A549 (cell line): ENCODE results near the gene SEC31A. TPM values are rescaled to one million over a fixed set of nuclear protein-coding genes. Genes with fewer than 3 reads are reported as not detected.
"Not testable (repeated sequence)": the region's sequence is repeated elsewhere in the genome, so short reads cannot be mapped to it uniquely, and the experiment has no call there.

Experiments used
- ATAC-seq, 2 experiments: fragments of 200-7000 bp in 1 of 2; fragments of >200 bp in 1 of 2; cut with Nextera tagmentation in 1 of 2; cut with Tn5 transposase in 1 of 2; 3 replicates each; pipeline versions ENCODE4 v1.8.0 to v1.9.1; 2018 to 2020; ENCODE audit warnings: mild to moderate bottlenecking in 1 of 2, moderate library complexity in 1 of 2
- CTCF ChIA-PET: fragments of 300-600 bp; sonication (Branson Sonifier 250); formaldehyde crosslinking; extraction: SDS; loops from one replicate; lab custom pipeline; 2021; ENCODE audit warnings: antibody characterized with exemption, inconsistent platforms; lab: Yijun Ruan, JAX
- POLR2A ChIA-PET: fragments of 350-600 bp; formaldehyde crosslinking; extraction: SDS; loops from one replicate; lab custom pipeline; 2021; ENCODE audit warnings: antibody characterized with exemption, inconsistent platforms; lab: Yijun Ruan, JAX
- DNase-seq, 2 experiments: peaks; one replicate each; pipeline versions ENCODE4 v3.0.0 to v3.0.0-alpha.2; 2011 to 2016; ENCODE audit warnings: low read depth in 1 of 2, low spot score in 1 of 2
- FAIRE-seq: peaks from 2 replicates; lab custom pipeline; 2011; peaks lifted over from hg19 to GRCh38; lab: Jason Lieb, UNC
- H3K27ac ChIP-seq, 2 experiments: fragments of >200 bp; sonication (Bioruptor Twin); formaldehyde crosslinking; 3 replicates each; pipeline ENCODE4 v1.5.1; 2016 to 2017
- H3K4me1 ChIP-seq: fragments of >200 bp; sonication (Bioruptor Twin); formaldehyde crosslinking; 3 replicates; pipeline ENCODE4 v1.6.1; 2016
- H3K4me2 ChIP-seq: fragments of >200 bp; sonication (Bioruptor Twin); formaldehyde crosslinking; 3 replicates; pipeline ENCODE4 v1.6.1; 2016
- H3K4me3 ChIP-seq: fragments of >200 bp; sonication (Bioruptor Twin); formaldehyde crosslinking; 3 replicates; pipeline ENCODE4 v1.5.1; 2016
- H3K9me3 ChIP-seq: fragments of >200 bp; sonication (Bioruptor Twin); formaldehyde crosslinking; 3 replicates; pipeline ENCODE4 v1.6.1; 2016
- CHD2 ChIP-seq: fragments of 150-350 bp; IDR thresholded peaks from 2 replicates; pipeline ENCODE4 v1.6.1; 2014; ENCODE audit warnings: low read length; ENCODE audit not compliant: partially characterized antibody
- CHD4 ChIP-seq: fragments of 200-600 bp; sonication (generic); IDR thresholded peaks from 2 replicates; pipeline ENCODE4 v1.6.1; 2016; ENCODE audit warnings: antibody characterized with exemption, mild to moderate bottlenecking, borderline replicate concordance
- CTCF ChIP-seq: fragments of >200 bp; sonication (Bioruptor Twin); formaldehyde crosslinking; IDR thresholded peaks from 3 replicates; pipeline ENCODE4 v1.5.1; 2016
- EHMT2 ChIP-seq: fragments of 200-600 bp; sonication (generic); IDR thresholded peaks from 2 replicates; pipeline ENCODE4 v1.6.1; 2016; ENCODE audit warnings: antibody characterized with exemption, low read depth, mild to moderate bottlenecking, moderate library complexity
- ELK1 ChIP-seq: fragments of 150-350 bp; IDR thresholded peaks from 2 replicates; pipeline ENCODE4 v1.6.1; 2014; ENCODE audit warnings: low read depth, mild to moderate bottlenecking, low read length
- FOSB ChIP-seq: fragments of 250-450 bp; sonication (Bioruptor Pico); IDR thresholded peaks from 2 replicates; pipeline ENCODE4 v1.5.0; 2020; ENCODE audit warnings: mild to moderate bottlenecking, moderate library complexity
- HEYL ChIP-seq: fragments of 250-450 bp; sonication (Bioruptor Pico); IDR thresholded peaks from 2 replicates; pipeline ENCODE4 v1.8.0; 2021; ENCODE audit warnings: mild to moderate bottlenecking, moderate library complexity
- HOXB13 ChIP-seq: fragments of 250-450 bp; sonication (Bioruptor Pico); IDR thresholded peaks from 2 replicates; pipeline ENCODE4 v1.5.0; 2020; ENCODE audit warnings: low read depth, mild to moderate bottlenecking, moderate library complexity
- HOXB5 ChIP-seq: fragments of 250-450 bp; sonication (Bioruptor Pico); IDR thresholded peaks from 2 replicates; pipeline ENCODE4 v1.5.0; 2020; ENCODE audit warnings: mild to moderate bottlenecking, moderate library complexity
- JUN ChIP-seq, 2 experiments: fragments of >200 bp; sonication (Bioruptor Twin); formaldehyde crosslinking; IDR thresholded peaks; 2 replicates in 1 of 2; 3 replicates in 1 of 2; pipeline ENCODE4 v1.6.1; 2016 to 2017
- MAFK ChIP-seq: fragments of 450-650 bp; IDR thresholded peaks from 2 replicates; pipeline ENCODE4 v1.6.1; 2014; ENCODE audit not compliant: partially characterized antibody
- NFE2L2 ChIP-seq: fragments of 150-350 bp; conservative IDR thresholded peaks from 2 replicates; pipeline ENCODE4 v1.6.1; 2014; ENCODE audit warnings: low read length
- NPAS2 ChIP-seq: fragments of 250-450 bp; sonication (Bioruptor Pico); IDR thresholded peaks from 2 replicates; pipeline ENCODE4 v1.8.0; 2022; ENCODE audit warnings: mild to moderate bottlenecking, moderate library complexity, borderline replicate concordance
- PHF8 ChIP-seq: fragments of 200-600 bp; sonication (generic); IDR thresholded peaks from 2 replicates; pipeline ENCODE4 v1.6.1; 2016; ENCODE audit warnings: low read depth, mild to moderate bottlenecking, antibody characterized with exemption, moderate library complexity, borderline replicate concordance
- POLR2AphosphoS2 ChIP-seq: conservative IDR thresholded peaks from 2 replicates; pipeline ENCODE4 v1.6.1; 2012; ENCODE audit warnings: low read length, improper control_type of control experiment, inconsistent platforms
- REST ChIP-seq: fragments of 200-600 bp; sonication (generic); IDR thresholded peaks from 2 replicates; pipeline ENCODE4 v1.6.1; 2016; ENCODE audit warnings: antibody characterized with exemption, mild to moderate bottlenecking, moderate library complexity
- RNF2 ChIP-seq: fragments of 200-600 bp; sonication (generic); IDR thresholded peaks from 2 replicates; pipeline ENCODE4 v1.6.1; 2016; ENCODE audit warnings: low read depth, mild to moderate bottlenecking, antibody characterized with exemption, moderate library complexity, borderline replicate concordance
- SREBF2 ChIP-seq: fragments of 450-650 bp; IDR thresholded peaks from 2 replicates; pipeline ENCODE4 v1.6.1; 2014; ENCODE audit warnings: mild to moderate bottlenecking, moderate library complexity
- ZNF302 ChIP-seq: fragments of 250-450 bp; sonication (Bioruptor Pico); IDR thresholded peaks from 2 replicates; pipeline ENCODE4 v1.9.0; 2021; ENCODE audit warnings: inconsistent platforms, mild to moderate bottlenecking, moderate library complexity
- WGBS: methylation state at CpG from one replicate; pipeline ENCODE4 v1.1.6; 2017; ENCODE audit errors: missing lambda C conversion rate; 5-methylcytosine and 5-hydroxymethylcytosine counted together
- polyA plus RNA-seq, 4 experiments: library from polyadenylated mRNA; depleted of rRNA in 3 of 4; stranded (reverse); fragments of >200 nt; fragmentation: RNase III in 1 of 4; extraction: RNeasy Plus Mini Kit Qiagen cat#74134 plus additional on column Dnase treatment in 1 of 4; gene quantifications; 2 replicates in 3 of 4; 3 replicates in 1 of 4; pipeline ENCODE4 v1.2.3, GENCODE V29; 2011 to 2017

The SEC31A gene
- polyA plus RNA-seq, 2 of the 4 experiments (the other 2 are of a cell fraction) = 67.8 to 127 TPM

- H3K4me3 ChIP-seq, H3K4me1 ChIP-seq, H3K27ac ChIP-seq, H3K9me3 ChIP-seq, FAIRE-seq, POLR2A ChIA-PET, ATAC-seq, H3K4me2 ChIP-seq, DNase-seq, CTCF ChIA-PET: not testable (repeated sequence)
- WGBS = 86% methylated on average over 6 of the region's 6 CpGs
These were observed 74.1 kb downstream of the SEC31A start for GRCh38 chr4:82816874-82817273.

GRCh38 chr4:82814034-82814433 is 76.9 kb downstream of the SEC31A start:
- no peak for TF ChIP-seq POLR2AphosphoS2
- TF ChIP-seq CHD4 = no peak
- no peak for TF ChIP-seq SREBF2
- TF ChIP-seq HOXB13 (CRISPR knock-in tag) = no peak
- TF ChIP-seq JUN (IDR thresholded peaks at IDR 0.05) = no peak
- no peak for TF ChIP-seq PHF8
- no peak for TF ChIP-seq HOXB5 (CRISPR knock-in tag)
- TF ChIP-seq NFE2L2 = no peak
- TF ChIP-seq RNF2 = no peak
- no peak for TF ChIP-seq FOSB
- no peak for TF ChIP-seq MAFK
- no peak for TF ChIP-seq EHMT2
- no peak for TF ChIP-seq HEYL
- no peak for TF ChIP-seq ELK1
- TF ChIP-seq CTCF = no peak
- TF ChIP-seq CHD2 = no peak
- TF ChIP-seq NPAS2 = no peak
- no peaks in the 10 kb centered on the region for H3K9me3 ChIP-seq
- DNase-seq (no peak), ATAC-seq (no peak), FAIRE-seq (no peak)
- H3K4me2 ChIP-seq = no peak overlapping the region
- ChIA-PET CTCF (no interaction called here), POLR2A (no interaction called here)
- H3K4me1 ChIP-seq = no peaks in the 10 kb centered on the region
- no peak overlapping the region for H3K4me3 ChIP-seq
- H3K27ac ChIP-seq = no peak overlapping the region
- WGBS = 100% methylated on average over 1 of the region's 1 CpG

GRCh38 chr4:82811838-82812341 is 79.1 kb downstream of the SEC31A start:
- Histone ChIP-seq H3K4me2 (no peak overlapping the region), H3K4me1 (no peaks in the 10 kb centered on the region), H3K9me3 (no peaks in the 10 kb centered on the region), H3K4me3 (no peak overlapping the region), H3K27ac (no peak overlapping the region)
- ChIA-PET CTCF (no interaction called here), POLR2A (no interaction called here)
- DNase-seq (no peak), FAIRE-seq (no peak), ATAC-seq (no peak)
- 65% methylated on average over 6 of the region's 6 CpGs for WGBS
- no peak for TF ChIP-seq ZNF302 (CRISPR knock-in tag)
- no peak for TF ChIP-seq REST
